Esophagus squamous epithelium (tissue), 5 donors: ENCODE results near the gene TMEM178B. TPM values are rescaled to one million over a fixed set of nuclear protein-coding genes. Genes with fewer than 3 reads are reported as not detected.

Experiments
- DNase-seq: peaks from one replicate; lab custom pipeline; 2025; lab: John Stamatoyannopoulos, UW
- H3K27ac ChIP-seq, 4 donors: fragments of 200-600 bp; sonication (generic); one replicate each; pipeline ENCODE4 v1.5.1; 2016 to 2019; ENCODE audit warnings: mild to moderate bottlenecking in 1 of 4
- H3K27me3 ChIP-seq, 4 donors: fragments of 200-600 bp; sonication (generic); 1 replicate in 3 of 4; 2 replicates in 1 of 4; pipeline versions ENCODE4 v1.5.1 to v1.6.0; 2017 to 2021; ENCODE audit warnings: antibody characterized with exemption in 1 of 4
- H3K36me3 ChIP-seq, 3 donors: fragments of 200-600 bp; sonication (generic); one replicate each; pipeline ENCODE4 v1.5.1; 2016 to 2019
- H3K4me1 ChIP-seq, 3 donors: fragments of 200-600 bp; sonication (generic); one replicate each; pipeline ENCODE4 v1.5.1; 2017 to 2019
- H3K4me3 ChIP-seq, 4 donors: fragments of 200-600 bp; sonication (generic); 1 replicate in 3 of 4; 2 replicates in 1 of 4; pipeline ENCODE4 v1.5.1; 2016 to 2019; ENCODE audit warnings: mild to moderate bottlenecking in 2 of 4, moderate library complexity in 1 of 4
- H3K9me3 ChIP-seq, 3 donors: fragments of 200-600 bp; sonication (generic); one replicate each; pipeline ENCODE4 v1.5.1; 2016 to 2019
- POLR2A ChIP-seq, 4 donors: fragments of 450-650 bp; IDR thresholded peaks; one replicate each; pipeline ENCODE4 v1.6.1; 2017; ENCODE audit warnings: antibody characterized with exemption in 4 of 4, mild to moderate bottlenecking in 4 of 4, moderate library complexity in 3 of 4
- WGBS, 2 donors: methylation state at CpG; one replicate each; pipeline ENCODE4 v1.1.5; 2018; 5-methylcytosine and 5-hydroxymethylcytosine counted together
- intact Hi-C: fragments of 100-400 bp; cut with DNase I; formaldehyde crosslinking; loops from one replicate; pipeline ENCODE4 v1.15.0; 2022
- total RNA-seq, 4 donors: library from RNA; depleted of rRNA; stranded (reverse); fragments of >200 nt; gene quantifications; one replicate each; pipeline ENCODE4 v1.1.0, GENCODE V29; 2016
- TF ChIP-seq, protein P1 (sequence below), 6 experiments: fragments of 450-650 bp in 4 of 6; fragments of 200-600 bp in 2 of 6; sonication (generic) in 2 of 6; IDR thresholded peaks; one replicate each; pipeline ENCODE4 v1.5.1; 2016 to 2019; ENCODE audit warnings: antibody characterized with exemption in 6 of 6, mild to moderate bottlenecking in 4 of 6, moderate library complexity in 4 of 6
- donor health status: DM: yes; HTN: yes; CAD: no.

TMEM178B gene
- total RNA-seq, 4 donors from 2014 or later: 0.95 to 1.7 (median 1.2) TPM

DNA sequence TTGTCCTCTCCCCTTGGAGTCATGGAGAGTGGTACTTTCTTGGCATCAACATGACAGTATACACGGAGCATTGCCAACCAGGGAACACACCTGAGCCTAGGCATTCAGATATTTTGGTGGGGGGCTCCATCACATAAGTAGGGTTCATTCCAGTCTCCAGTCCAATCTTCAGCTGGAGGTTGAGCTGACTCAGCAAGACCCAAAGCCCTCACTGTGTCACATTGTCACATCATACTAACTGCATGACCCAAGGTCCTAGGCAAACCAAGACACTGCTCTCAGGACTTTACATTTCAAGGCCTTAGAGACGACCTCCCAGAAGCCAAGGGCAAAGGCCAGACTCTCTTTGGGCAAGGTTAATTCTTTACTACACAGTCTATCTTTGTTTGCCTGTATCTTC is 190.1 kb downstream of the TMEM178B start:
- Histone ChIP-seq H3K36me3 (no peaks in the 10 kb centered on the region), H3K4me1 (no peaks in the 10 kb centered on the region), H3K9me3 (no peaks in the 10 kb centered on the region), H3K27me3 (no peaks in the 10 kb centered on the region), H3K27ac (no peak overlapping the region), H3K4me3 (no peak overlapping the region)
- intact Hi-C loops: no loop called here
- DNase-seq: no peak
- TF ChIP-seq POLR2A (IDR thresholded peaks at IDR 0.05): no peak
- TF ChIP-seq, protein P1, sequence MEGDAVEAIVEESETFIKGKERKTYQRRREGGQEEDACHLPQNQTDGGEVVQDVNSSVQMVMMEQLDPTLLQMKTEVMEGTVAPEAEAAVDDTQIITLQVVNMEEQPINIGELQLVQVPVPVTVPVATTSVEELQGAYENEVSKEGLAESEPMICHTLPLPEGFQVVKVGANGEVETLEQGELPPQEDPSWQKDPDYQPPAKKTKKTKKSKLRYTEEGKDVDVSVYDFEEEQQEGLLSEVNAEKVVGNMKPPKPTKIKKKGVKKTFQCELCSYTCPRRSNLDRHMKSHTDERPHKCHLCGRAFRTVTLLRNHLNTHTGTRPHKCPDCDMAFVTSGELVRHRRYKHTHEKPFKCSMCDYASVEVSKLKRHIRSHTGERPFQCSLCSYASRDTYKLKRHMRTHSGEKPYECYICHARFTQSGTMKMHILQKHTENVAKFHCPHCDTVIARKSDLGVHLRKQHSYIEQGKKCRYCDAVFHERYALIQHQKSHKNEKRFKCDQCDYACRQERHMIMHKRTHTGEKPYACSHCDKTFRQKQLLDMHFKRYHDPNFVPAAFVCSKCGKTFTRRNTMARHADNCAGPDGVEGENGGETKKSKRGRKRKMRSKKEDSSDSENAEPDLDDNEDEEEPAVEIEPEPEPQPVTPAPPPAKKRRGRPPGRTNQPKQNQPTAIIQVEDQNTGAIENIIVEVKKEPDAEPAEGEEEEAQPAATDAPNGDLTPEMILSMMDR (IDR thresholded peaks at IDR 0.05): no peak
- 43 to 48% methylated on average over 2 of the region's 2 CpGs for WGBS, 2 donors

DNA sequence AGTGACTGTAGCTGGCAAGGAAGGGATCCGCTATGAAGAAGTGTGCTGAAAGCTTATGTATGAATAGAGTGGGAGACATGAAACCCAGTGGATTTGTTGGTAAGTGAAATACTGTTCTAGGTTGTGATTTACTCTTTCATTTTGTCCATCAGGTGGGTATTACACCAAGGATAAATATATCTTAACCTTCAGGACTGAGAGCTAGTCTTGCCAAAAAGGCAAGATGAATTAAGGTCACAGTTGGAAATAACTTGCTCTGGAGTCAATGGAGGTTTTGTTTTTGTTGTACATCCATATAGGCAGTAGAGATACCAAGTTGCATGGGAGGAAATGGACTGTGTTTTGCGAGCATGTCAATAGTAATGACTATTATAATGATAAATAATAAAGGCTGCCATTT is 190.6 kb downstream of the TMEM178B start:
- no peak for TF ChIP-seq POLR2A (IDR thresholded peaks at IDR 0.05)
- TF ChIP-seq, protein P1 (IDR thresholded peaks at IDR 0.05): no peak

DNA sequence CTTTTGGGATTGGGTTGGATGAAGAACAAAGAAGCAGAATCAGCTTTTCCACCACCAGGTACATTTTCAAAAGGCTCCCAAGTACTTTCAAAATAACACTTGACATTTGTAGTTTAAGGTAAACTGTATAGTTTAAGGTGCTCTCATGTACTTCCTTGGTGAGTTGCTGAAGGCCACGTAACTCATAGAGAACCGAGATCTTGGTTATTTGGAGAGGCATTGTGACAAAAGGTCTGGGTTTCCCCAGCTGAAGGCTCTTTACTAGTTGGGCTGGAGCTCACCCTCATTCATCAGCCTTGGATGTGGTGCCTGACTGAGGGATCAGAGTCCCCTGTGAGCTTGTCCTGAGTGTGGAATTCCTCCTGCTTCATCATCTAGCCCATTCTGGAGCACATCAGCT is 191.8 kb downstream of the TMEM178B start:
- Histone ChIP-seq H3K27ac (no peak overlapping the region), H3K4me3 (no peak overlapping the region), H3K36me3 (no peaks in the 10 kb centered on the region), H3K9me3 (no peaks in the 10 kb centered on the region), H3K27me3 (no peaks in the 10 kb centered on the region), H3K4me1 (no peaks in the 10 kb centered on the region)
- intact Hi-C loops: no loop called here
- DNase-seq: no peak
- 73 to 84% methylated on average over 2 of the region's 2 CpGs for WGBS, 2 donors
- TF ChIP-seq POLR2A (IDR thresholded peaks at IDR 0.05): no peak
- TF ChIP-seq, protein P1 (IDR thresholded peaks at IDR 0.05): no peak

More for the DNA sequence above, 190.6 kb downstream of the TMEM178B start:
- Histone ChIP-seq H3K4me1 (no peaks in the 10 kb centered on the region), H3K36me3 (no peaks in the 10 kb centered on the region), H3K27ac (no peak overlapping the region), H3K27me3 (no peaks in the 10 kb centered on the region), H3K9me3 (no peaks in the 10 kb centered on the region), H3K4me3 (no peak overlapping the region)
- DNase-seq: no peak
- intact Hi-C loops: no loop called here
- WGBS, 2 donors: 81 to 96% methylated on average over 2 of the region's 2 CpGs

DNA sequence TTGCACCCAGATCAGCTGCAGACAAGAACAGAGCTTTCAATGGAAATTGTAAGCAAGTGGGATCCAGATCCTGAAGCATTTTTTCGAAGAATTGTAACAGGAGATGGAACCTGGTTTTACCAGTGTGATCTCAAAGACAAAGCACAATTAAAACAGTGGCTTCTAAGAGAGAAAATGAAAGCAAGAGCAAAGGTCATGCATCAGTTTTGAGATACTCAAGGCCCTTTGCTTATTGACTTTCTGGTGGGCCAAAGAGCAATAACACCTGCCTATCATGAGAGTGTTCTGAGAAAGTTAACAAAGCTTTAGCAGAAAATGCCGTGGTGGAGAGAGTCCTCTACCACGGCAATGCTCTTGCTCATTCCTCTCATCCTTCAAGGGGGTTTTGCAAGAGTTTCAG is 194.8 kb downstream of the TMEM178B start:
- H3K27me3 ChIP-seq: no peaks in the 10 kb centered on the region
- TF ChIP-seq POLR2A (IDR thresholded peaks at IDR 0.05): no peak
- TF ChIP-seq, protein P1 (IDR thresholded peaks at IDR 0.05): no peak
- no peak overlapping the region for H3K27ac ChIP-seq
- no peaks in the 10 kb centered on the region for H3K4me1 ChIP-seq
- H3K9me3 ChIP-seq: no peaks in the 10 kb centered on the region
- H3K36me3 ChIP-seq: no peaks in the 10 kb centered on the region
- intact Hi-C loops: no loop called here
- WGBS, 2 donors: 79 to 85% methylated on average over 3 of the region's 3 CpGs
- no peak overlapping the region for H3K4me3 ChIP-seq
- no peak for DNase-seq

DNA sequence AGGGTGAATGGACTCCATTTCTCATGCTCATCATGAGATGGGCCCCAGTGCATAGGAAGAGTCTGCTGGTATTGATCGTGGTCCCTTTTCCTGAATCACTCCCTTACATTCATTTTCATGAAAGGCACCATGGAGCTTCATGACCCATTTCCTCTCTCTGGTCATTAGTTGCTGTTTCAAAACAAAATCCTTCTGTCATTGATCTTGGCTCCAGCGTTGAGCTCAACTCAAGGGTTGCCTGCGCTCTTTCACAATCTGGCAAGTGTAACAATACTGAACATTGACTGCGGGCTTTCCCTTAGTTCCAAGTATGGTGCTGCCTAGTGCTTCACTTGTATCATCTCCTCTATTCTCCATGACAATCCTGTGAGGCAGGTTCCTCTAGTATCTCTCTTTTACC is 197.6 kb downstream of the TMEM178B start:
- intact Hi-C loops: no loop called here
- TF ChIP-seq, protein P1 (IDR thresholded peaks at IDR 0.05): no peak
- TF ChIP-seq POLR2A (IDR thresholded peaks at IDR 0.05): no peak
- Histone ChIP-seq H3K27me3 (no peaks in the 10 kb centered on the region), H3K27ac (no peak overlapping the region), H3K4me1 (peaks cover 0 to 7% (median 0%) of the 10 kb centered on the region in 3 donors), H3K36me3 (no peaks in the 10 kb centered on the region), H3K9me3 (no peaks in the 10 kb centered on the region), H3K4me3 (no peak overlapping the region)
- no peak for DNase-seq
- WGBS, 2 donors: 82 to 96% methylated on average over 4 of the region's 4 CpGs
